Choroid plexus epithelial cell (primary cell): Measurements from ENCODE around the gene ZSCAN5B.
"Not testable (repeated sequence)": the region's sequence is repeated elsewhere in the genome, so short reads cannot be mapped to it uniquely, and the experiment has no call there.

Experiments used
- DNase-seq: peaks from one replicate; pipeline ENCODE4 v3.0.0-alpha.2; 2010; ENCODE audit warnings: low read depth
- H3K4me3 ChIP-seq: 2 replicates; pipeline ENCODE4 v1.5.1; 2011; ENCODE audit warnings: low read depth, mild to moderate bottlenecking, control low read depth, low read length, moderate library complexity
- TF ChIP-seq, protein P1 (sequence below): conservative IDR thresholded peaks from 2 replicates; pipeline ENCODE4 v1.5.1; 2011; ENCODE audit warnings: low read depth, mild to moderate bottlenecking, control low read depth, inconsistent platforms, low read length, moderate library complexity

The ZSCAN5B gene

DNA sequence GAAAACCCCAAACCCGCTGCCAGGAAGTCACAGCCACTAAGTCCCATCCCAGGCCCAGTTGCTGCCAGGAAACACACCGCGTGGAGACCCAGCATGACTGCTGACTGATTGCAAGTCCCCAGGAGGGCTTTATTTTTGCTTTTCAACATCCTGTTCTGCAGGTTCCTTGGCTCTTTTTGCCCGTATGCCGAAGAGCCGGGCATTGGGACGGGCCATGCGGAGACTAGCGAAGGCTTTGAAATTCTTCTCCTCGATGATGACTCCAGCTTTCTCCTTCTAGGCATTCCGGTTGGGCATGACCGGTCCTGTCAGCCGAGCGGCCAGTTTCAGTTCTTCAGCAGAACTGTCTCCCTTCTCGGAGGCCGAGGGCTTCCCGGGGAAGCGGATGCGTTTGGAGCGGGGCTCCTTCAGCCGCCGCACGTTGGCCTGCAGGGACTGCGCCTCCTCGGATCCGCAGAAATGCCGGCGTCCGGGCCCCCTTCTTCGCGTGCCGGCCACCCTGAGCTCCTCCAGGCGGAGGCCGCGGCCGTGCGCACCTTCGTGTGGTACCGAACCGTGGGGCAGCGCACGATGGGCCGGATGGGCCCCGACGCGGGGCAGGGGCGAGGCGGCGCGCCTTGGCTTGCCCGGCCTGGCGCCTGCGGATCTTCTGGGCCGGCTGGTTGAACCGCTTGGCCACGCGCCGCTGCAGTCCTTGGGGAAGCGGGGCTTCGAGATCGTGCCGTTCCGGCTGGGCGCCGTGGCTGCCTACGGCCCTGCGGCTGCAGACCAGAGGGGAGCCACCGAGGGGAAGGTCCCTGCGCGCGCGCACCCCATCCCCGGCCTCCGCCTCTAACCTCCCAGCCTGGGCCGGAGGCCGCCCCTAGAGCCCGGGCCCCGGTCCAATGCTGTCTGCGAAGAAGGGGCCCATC lies 19.7 kb upstream of the ZSCAN5B start:
- peak; percentile 53 for DNase-seq
- TF ChIP-seq, protein P1, sequence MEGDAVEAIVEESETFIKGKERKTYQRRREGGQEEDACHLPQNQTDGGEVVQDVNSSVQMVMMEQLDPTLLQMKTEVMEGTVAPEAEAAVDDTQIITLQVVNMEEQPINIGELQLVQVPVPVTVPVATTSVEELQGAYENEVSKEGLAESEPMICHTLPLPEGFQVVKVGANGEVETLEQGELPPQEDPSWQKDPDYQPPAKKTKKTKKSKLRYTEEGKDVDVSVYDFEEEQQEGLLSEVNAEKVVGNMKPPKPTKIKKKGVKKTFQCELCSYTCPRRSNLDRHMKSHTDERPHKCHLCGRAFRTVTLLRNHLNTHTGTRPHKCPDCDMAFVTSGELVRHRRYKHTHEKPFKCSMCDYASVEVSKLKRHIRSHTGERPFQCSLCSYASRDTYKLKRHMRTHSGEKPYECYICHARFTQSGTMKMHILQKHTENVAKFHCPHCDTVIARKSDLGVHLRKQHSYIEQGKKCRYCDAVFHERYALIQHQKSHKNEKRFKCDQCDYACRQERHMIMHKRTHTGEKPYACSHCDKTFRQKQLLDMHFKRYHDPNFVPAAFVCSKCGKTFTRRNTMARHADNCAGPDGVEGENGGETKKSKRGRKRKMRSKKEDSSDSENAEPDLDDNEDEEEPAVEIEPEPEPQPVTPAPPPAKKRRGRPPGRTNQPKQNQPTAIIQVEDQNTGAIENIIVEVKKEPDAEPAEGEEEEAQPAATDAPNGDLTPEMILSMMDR: no peak
- peak overlapping the region; percentile 52 for H3K4me3 ChIP-seq

DNA sequence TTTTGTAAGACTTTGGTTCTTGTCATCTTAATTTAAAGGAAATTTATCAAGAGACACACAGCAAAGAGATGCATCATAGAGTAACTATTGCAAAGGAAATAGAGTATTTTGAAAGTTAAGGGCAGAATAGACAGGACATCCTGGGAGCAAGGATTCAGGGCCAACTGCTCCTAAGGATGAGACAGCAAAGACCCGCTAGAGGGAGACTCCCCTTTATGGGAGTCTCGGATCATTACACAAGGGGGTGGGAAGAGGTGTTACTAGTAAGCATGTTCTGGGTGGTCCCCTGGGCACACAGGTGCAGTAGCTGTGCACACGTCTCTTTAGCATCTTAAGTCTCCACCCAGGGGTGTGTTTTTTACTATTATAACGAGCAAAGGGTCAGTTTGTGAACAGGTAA lies 14.1 kb upstream of the ZSCAN5B start:
- no peak overlapping the region for H3K4me3 ChIP-seq
- TF ChIP-seq, protein P1: no peak
- DNase-seq: no peak

DNA sequence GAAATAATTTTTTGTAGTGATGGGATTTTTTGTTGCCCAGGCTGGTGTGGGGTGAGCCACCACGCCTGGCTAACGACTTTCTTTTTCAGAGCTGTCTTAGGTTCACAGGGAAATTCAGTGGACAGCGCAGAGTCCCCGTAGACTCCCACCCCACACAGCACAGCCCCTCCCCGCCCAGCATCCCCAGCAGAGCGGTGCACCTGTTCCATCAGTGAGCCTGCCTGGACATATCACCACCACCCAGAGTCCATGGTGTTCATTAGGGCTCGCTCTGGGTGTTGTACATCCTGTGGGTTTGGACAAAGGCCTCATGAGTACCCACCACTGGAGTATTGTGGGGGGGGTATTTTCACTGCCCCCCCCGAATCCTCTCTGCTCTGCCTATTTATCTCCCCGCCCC lies 12.5 kb upstream of the ZSCAN5B start:
- H3K4me3 ChIP-seq, DNase-seq: not testable (repeated sequence)

DNA sequence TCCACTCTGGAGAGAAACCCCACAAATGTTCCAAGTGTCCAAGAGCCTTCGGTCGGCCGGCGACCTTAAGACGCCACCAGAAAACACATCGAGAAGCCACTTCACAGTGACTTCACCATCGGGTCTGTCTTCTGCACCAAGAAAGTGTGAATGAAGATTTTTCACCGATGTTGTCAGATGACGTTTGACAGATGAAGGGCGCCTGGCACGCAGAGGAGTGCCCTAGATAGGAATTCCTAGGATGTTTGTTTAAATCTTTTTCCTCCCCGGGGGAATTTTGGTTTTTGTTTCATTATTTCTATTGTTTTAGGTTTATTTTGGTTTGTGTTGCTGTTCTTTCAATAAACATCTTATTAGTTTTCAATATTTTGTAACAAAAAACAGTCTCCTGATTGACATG lies 11.5 kb upstream of the ZSCAN5B start:
- DNase-seq: no peak
- H3K4me3 ChIP-seq: no peak overlapping the region
- TF ChIP-seq, protein P1: no peak

DNA sequence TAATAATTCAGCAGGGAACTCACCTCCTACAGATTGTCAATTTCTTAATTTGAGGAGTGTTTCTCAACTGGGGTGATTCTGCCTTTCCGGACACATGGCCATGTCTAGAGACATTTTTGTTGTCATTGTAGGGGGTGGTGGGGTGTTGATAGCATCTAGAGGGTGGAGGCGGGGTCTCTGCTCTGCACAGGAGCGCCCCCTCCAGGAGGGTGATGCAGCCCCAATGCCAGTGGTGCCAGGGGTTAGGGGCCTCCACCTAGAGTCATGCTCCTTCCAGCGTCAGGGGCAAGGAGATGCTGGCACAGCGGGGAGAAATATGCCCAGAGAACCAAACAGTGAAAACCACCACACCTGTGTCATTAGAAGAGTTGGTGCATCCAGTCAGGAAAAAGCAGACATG lies 10.0 kb upstream of the ZSCAN5B start:
- not testable (repeated sequence) for DNase-seq, H3K4me3 ChIP-seq

DNA sequence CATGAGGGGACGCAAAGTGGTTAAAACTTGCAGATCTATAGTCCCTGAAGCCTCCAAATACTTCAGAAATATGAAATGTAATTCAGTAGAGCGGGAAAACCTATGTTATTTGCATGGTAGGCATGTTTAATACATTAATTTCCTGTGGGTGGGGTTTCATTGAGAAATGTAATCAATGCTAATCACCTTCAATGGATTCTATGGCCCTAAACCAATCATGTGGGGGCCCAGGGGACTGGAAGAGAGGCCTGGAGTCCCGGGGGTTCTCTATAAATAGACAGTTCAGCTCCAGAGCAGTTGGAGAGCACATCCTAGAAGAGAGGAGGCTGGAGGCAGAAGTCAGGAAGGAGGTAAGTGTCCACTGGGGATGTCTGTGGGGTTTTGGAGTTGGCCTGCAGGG lies 4.4 kb upstream of the ZSCAN5B start, which contains the start of gene ZSCAN5C:
ZSCAN5C (plus strand) TSS at position 301 of the 400 bp plus-strand sequence. CDS start 3,641 bp downstream, outside the sequence.
- DNase-seq: no peak
- no peak within 1 kb of the TSS for H3K4me3 ChIP-seq
- TF ChIP-seq, protein P1: no peak

DNA sequence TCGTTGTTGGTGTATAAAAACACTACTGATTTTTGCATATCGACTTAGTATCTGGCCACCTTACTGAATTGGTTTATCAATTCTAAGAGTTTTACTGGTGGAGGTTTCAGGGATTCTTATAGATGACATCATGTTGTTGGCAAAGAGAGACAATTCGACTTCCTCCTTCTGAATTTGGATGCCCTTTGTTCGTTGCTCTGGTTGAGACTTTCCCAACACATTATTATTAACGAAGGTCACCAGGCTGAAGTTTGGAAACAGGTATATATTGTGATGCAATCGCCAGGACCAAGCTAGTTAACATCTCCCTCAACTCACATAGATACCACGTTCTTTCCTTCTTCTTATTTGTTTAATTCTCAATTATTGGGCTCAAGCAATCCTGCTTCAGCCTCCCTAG lies 2.1 kb upstream of the ZSCAN5B start:
- H3K4me3 ChIP-seq: no peak overlapping the region
- TF ChIP-seq, protein P1: no peak
- no peak for DNase-seq

DNA sequence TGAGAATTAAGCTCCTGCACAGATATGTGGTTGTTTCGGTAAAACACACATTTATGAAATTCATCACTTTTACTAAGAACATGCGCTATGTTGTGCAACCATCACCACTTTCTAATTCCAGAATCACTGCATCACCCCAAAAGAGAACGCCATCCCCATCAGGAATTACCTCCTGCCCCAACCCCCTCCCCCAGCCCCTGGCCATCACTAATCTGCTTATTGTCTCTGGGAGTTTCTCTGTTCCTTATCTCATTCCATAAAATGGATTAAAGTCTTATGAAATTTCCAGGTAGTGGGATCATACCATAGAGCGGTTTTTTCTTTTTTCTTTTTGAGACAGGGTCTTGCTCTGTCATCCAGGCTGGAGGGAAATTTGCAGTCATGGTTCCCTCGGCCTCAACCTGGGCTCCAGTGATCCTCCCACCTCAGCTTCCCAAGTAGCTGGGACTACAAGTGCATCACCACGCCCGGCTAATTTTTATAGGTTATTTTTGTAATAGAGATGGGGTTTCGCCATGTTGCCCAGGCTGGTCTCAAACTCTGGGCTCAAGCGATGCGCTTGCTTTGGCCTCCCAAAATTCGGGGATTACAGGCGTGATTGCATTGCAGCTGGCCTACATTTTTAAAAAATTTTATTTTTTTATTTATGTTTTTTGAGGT lies 3.5 kb downstream of the ZSCAN5B start:
- TF ChIP-seq, protein P1: no peak
- H3K4me3 ChIP-seq: no peak overlapping the region
- DNase-seq: no peak
